GM12801 (cell line): ENCODE measurements around the gene NRAP.

Experiments
- CTCF ChIP-seq: IDR thresholded peaks from one replicate; pipeline ENCODE4 v1.5.1; 2011; ENCODE audit warnings: control low read depth; ENCODE audit not compliant: insufficient read length; ENCODE audit errors: extremely low read depth

Gene NRAP

GRCh38 chr10:113681533-113682470 is 18.0 kb upstream of the NRAP start:
- TF ChIP-seq CTCF, result no peak

- TF ChIP-seq CTCF, result no peak
Observed at GRCh38 chr10:113680190-113681111, 16.6 kb upstream of the NRAP start.

GRCh38 chr10:113679463-113680189 is 15.8 kb upstream of the NRAP start, which contains the start of gene CASP7:
TSS of gene CASP7 (plus strand) at chr10:113679912. CDS start at chr10:113697494, 17,582 bp downstream.
- TF ChIP-seq CTCF, result no peak

GRCh38 chr10:113666682-113667252 is 2.9 kb upstream of the NRAP start:
- TF ChIP-seq CTCF, result no peak

GRCh38 chr10:113665806-113666354 is 2.0 kb upstream of the NRAP start:
- TF ChIP-seq CTCF, result no peak

GRCh38 chr10:113665352-113665751 is 1.5 kb upstream of the NRAP start:
- no peak for TF ChIP-seq CTCF
